Neural cell (in vitro differentiated cells): ENCODE data around the gene CELSR1.
"Not testable (repeated sequence)": the region's sequence is repeated elsewhere in the genome, so short reads cannot be mapped to it uniquely, and the experiment has no call there.

ENCODE experiments used
- CTCF ChIP-seq: fragments of 450-650 bp; IDR thresholded peaks from 2 replicates; pipeline ENCODE4 v1.5.1; 2014; ENCODE audit warnings: antibody characterized with exemption, mild to moderate bottlenecking, moderate library complexity; ENCODE audit not compliant: poor library complexity, severe bottlenecking
- MXI1 ChIP-seq: fragments of 450-650 bp; conservative IDR thresholded peaks from 2 replicates; pipeline ENCODE4 v1.6.1; 2014; ENCODE audit warnings: antibody characterized with exemption, mild to moderate bottlenecking; ENCODE audit not compliant: poor library complexity, severe bottlenecking
- POLR2AphosphoS5 ChIP-seq: IDR thresholded peaks from 2 replicates; pipeline ENCODE4 v1.6.1; 2012
- REST ChIP-seq: IDR thresholded peaks from 2 replicates; pipeline ENCODE4 v1.6.1; 2012; ENCODE audit warnings: borderline replicate concordance
- SMC3 ChIP-seq: fragments of 450-650 bp; conservative IDR thresholded peaks from 2 replicates; pipeline ENCODE4 v1.6.1; 2014; ENCODE audit warnings: antibody characterized with exemption, mild to moderate bottlenecking, moderate library complexity; ENCODE audit not compliant: poor library complexity

GRCh38 chr22:46403880-46404279 lies 133.5 kb downstream of the CELSR1 start:
- TF ChIP-seq CTCF, POLR2AphosphoS5, SMC3, REST, MXI1: not testable (repeated sequence)
